ENCODE data around the gene PCDHB10. TPM values are rescaled to one million over a fixed set of nuclear protein-coding genes. Genes with fewer than 3 reads are reported as not detected.
A peak's percentile ranks its signal among the peaks of the same experiment; 100 is the strongest.
"Not testable (repeated sequence)": the region's sequence is repeated elsewhere in the genome, so short reads cannot be mapped to it uniquely, and the experiment has no call there.

PCDHB10 gene
- total and polyA plus RNA-seq, 9 of the 15 experiments (the other 6 are each of a cell fraction or from before 2014, with no cell fraction given) = not detected

DNA sequence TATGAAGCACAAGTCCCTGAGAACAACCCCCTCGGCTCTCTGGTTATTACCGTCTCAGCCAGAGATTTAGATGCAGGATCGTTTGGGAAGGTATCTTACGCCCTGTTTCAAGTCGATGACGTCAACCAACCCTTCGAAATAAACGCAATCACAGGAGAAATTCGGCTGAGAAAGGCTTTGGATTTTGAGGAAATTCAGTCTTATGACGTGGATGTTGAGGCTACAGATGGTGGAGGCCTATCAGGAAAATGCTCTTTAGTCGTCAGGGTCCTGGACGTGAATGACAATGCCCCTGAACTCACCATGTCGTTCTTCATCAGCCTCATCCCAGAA, 41.2 kb upstream of the PCDHB10 start:
- FAIRE-seq = no peak
- 0% methylated on average over 13 of the region's 13 CpGs for WGBS (ENCODE audit: insufficient coverage, low coverage, missing lambda C conversion rate)
- peaks cover 0 to 15% of the 10 kb centered on the region in 2 experiments; a peak in 2 of 5 replicates for H3K27me3 ChIP-seq (ENCODE audit: control insufficient read depth in 2 of 2, insufficient read depth in 2 of 2, low read length in 2 of 2)
- H3K4me1 ChIP-seq (replicated peaks in 1 of 2; ENCODE audit: control insufficient read depth in 2 of 2, insufficient read depth in 2 of 2, low read length in 2 of 2) = no peaks in the 10 kb centered on the region
- no peak for TF ChIP-seq THAP7 (CRISPR knock-in tag; IDR thresholded peaks at IDR 0.05)
- TF ChIP-seq ATF3 (IDR thresholded peaks at IDR 0.05) = 0 out of 2 replicates have a peak, but pooled peaks have one; percentile 11
- no peak for TF ChIP-seq ATF3 (CRISPR knock-in tag; conservative IDR thresholded peaks at IDR 0.05)
- BruUV-seq (replicated peaks) = no TSS peak
- intact Hi-C loops (cut with micrococcal nuclease) (no loop called here), in situ Hi-C loops (cut with MboI) (no loop called here)
- POLR2A ChIA-PET = no interaction called here
- H3K79me2 ChIP-seq (ENCODE audit: control insufficient read depth, insufficient read depth, low read length) = no peaks in the 10 kb centered on the region
- no peak overlapping the region for H3K27ac ChIP-seq (ENCODE audit: extremely low read depth, low read depth, low read length)
- no peaks in the 10 kb centered on the region for H3K36me3 ChIP-seq (ENCODE audit: control insufficient read depth, insufficient read depth, low read length)
- CTCF ChIA-PET (ENCODE audit: low intra/inter-chr PET ratio) = no interaction called here
- no peak overlapping the region for H3K4me2 ChIP-seq (ENCODE audit: insufficient read depth, low read length)
- no peak for DNase-seq (ENCODE audit: extremely low read depth in 1 of 4, low spot score in 3 of 4)
- no peak for ATAC-seq
- no peak overlapping the region for H3K9ac ChIP-seq (ENCODE audit: insufficient read depth in 1 of 2, low read depth in 2 of 2, low read length in 2 of 2)
- no peaks in the 10 kb centered on the region for H4K20me1 ChIP-seq (replicated peaks; ENCODE audit: control insufficient read depth, insufficient read depth, low read length)
- H3K9me3 ChIP-seq (replicated peaks; ENCODE audit: control insufficient read depth, insufficient read depth, low read depth, low read length) = no peaks in the 10 kb centered on the region
- H3K4me3 ChIP-seq = no peak overlapping the region
- H2AFZ ChIP-seq (ENCODE audit: low read depth, low read length) = no peak overlapping the region
- H3K9me1 ChIP-seq (ENCODE audit: control insufficient read depth, insufficient read depth, low read length) = no peaks in the 10 kb centered on the region

DNA sequence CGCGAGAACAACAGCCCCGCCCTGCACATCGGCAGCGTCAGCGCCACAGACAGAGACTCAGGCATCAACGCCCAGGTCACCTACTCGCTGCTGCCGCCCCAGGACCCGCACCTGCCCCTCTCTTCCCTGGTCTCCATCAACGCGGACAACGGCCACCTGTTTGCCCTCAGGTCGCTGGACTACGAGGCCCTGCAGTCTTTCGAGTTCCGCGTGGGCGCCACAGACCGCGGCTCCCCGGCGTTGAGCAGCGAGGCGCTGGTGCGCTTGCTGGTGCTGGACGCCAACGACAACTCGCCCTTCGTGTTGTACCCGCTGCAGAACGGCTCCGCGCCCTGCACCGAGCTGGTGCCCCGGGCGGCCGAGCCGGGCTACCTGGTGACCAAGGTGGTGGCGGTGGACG, 40.5 kb upstream of the PCDHB10 start:
- H3K4me1 ChIP-seq (replicated peaks in 1 of 2; ENCODE audit: control insufficient read depth in 2 of 2, insufficient read depth in 2 of 2, low read length in 2 of 2); CTCF ChIA-PET (ENCODE audit: low intra/inter-chr PET ratio); H3K4me3 ChIP-seq; ATAC-seq; FAIRE-seq; H3K9me1 ChIP-seq (ENCODE audit: control insufficient read depth, insufficient read depth, low read length); H3K9me3 ChIP-seq (replicated peaks; ENCODE audit: control insufficient read depth, insufficient read depth, low read depth, low read length); H3K9ac ChIP-seq (ENCODE audit: insufficient read depth in 1 of 2, low read depth in 2 of 2, low read length in 2 of 2); in situ Hi-C loops (cut with MboI); H4K20me1 ChIP-seq (replicated peaks; ENCODE audit: control insufficient read depth, insufficient read depth, low read length); BruUV-seq (replicated peaks); H3K4me2 ChIP-seq (ENCODE audit: insufficient read depth, low read length); intact Hi-C loops (cut with micrococcal nuclease); POLR2A ChIA-PET; H3K27ac ChIP-seq (ENCODE audit: extremely low read depth, low read depth, low read length); H3K79me2 ChIP-seq (ENCODE audit: control insufficient read depth, insufficient read depth, low read length); H3K36me3 ChIP-seq (ENCODE audit: control insufficient read depth, insufficient read depth, low read length); H2AFZ ChIP-seq (ENCODE audit: low read depth, low read length); DNase-seq (ENCODE audit: extremely low read depth in 1 of 4, low spot score in 3 of 4): not testable (repeated sequence)
- H3K27me3 ChIP-seq (ENCODE audit: control insufficient read depth in 2 of 2, insufficient read depth in 2 of 2, low read length in 2 of 2) = peaks cover 0 to 15% of the 10 kb centered on the region in 2 experiments; a peak in 2 of 5 replicates
- WGBS (ENCODE audit: insufficient coverage, low coverage, missing lambda C conversion rate) = 2% methylated on average over 17 of the region's 41 CpGs

GRCh38 chr5:141152096-141152495, 40.1 kb upstream of the PCDHB10 start:
- H3K27me3 ChIP-seq (ENCODE audit: control insufficient read depth in 2 of 2, insufficient read depth in 2 of 2, low read length in 2 of 2) = peaks cover 0 to 15% of the 10 kb centered on the region in 2 experiments; a peak in 2 of 5 replicates
- H3K4me2 ChIP-seq (ENCODE audit: insufficient read depth, low read length); POLR2A ChIA-PET; H3K79me2 ChIP-seq (ENCODE audit: control insufficient read depth, insufficient read depth, low read length); H3K9ac ChIP-seq (ENCODE audit: insufficient read depth in 1 of 2, low read depth in 2 of 2, low read length in 2 of 2); in situ Hi-C loops (cut with MboI); FAIRE-seq; intact Hi-C loops (cut with micrococcal nuclease); H3K36me3 ChIP-seq (ENCODE audit: control insufficient read depth, insufficient read depth, low read length); H3K9me3 ChIP-seq (replicated peaks; ENCODE audit: control insufficient read depth, insufficient read depth, low read depth, low read length); BruUV-seq (replicated peaks); CTCF ChIA-PET (ENCODE audit: low intra/inter-chr PET ratio); H3K4me3 ChIP-seq; H4K20me1 ChIP-seq (replicated peaks; ENCODE audit: control insufficient read depth, insufficient read depth, low read length); H3K27ac ChIP-seq (ENCODE audit: extremely low read depth, low read depth, low read length); H2AFZ ChIP-seq (ENCODE audit: low read depth, low read length); H3K4me1 ChIP-seq (replicated peaks in 1 of 2; ENCODE audit: control insufficient read depth in 2 of 2, insufficient read depth in 2 of 2, low read length in 2 of 2); H3K9me1 ChIP-seq (ENCODE audit: control insufficient read depth, insufficient read depth, low read length); DNase-seq (ENCODE audit: extremely low read depth in 1 of 4, low spot score in 3 of 4); ATAC-seq: not testable (repeated sequence)
- WGBS (ENCODE audit: insufficient coverage, low coverage, missing lambda C conversion rate) = 9% methylated on average over 9 of the region's 36 CpGs

Measured in K562 (cell line).